GM15510 (cell line): Measurements from ENCODE around the gene SSC4D.

Experiments used
- POLR2A ChIP-seq: IDR thresholded peaks from 3 replicates; pipeline ENCODE4 v1.6.1; 2011; ENCODE audit warnings: borderline replicate concordance; ENCODE audit not compliant: insufficient read length; ENCODE audit errors: extremely low read depth

SSC4D gene

GRCh38 chr7:76380623-76380966, 28.9 kb downstream of the SSC4D start:
- no peak for TF ChIP-seq POLR2A

DNA sequence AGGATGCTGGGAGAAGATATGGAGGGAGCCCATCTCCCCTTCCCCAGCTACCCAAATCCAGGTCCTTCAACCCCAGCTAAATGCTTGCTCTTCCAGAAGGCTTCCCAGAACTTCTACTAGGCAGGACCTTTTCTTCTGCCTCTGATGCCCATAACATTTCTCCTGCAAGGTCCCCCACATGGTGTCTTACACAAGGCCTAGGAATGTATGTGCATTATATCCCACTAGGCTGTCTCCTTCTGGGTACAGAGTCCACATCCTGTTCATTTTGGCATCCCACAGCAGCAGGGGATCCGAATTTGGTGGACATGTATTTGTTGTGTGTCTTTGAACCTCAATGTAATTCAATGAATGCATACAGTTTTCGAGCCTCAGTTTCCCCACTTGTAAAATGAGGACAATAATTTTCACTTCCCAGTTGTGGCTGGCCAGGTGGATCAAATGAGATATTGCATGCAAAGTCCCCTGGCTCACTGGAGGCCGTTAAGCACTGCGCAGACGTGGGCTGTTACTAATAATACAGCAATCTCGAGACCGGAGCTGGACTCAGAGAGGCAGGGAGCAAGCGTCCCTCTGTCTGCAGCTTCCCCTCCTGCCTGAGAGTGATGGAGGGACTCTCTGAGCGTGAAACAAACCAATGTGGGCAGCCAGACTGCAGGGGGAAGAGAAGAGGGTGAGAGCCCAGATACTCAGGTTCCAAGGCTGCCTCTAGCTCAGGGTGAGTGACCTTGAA, 32.1 kb downstream of the SSC4D start:
- TF ChIP-seq POLR2A = no peak

GRCh38 chr7:76375251-76375650, 34.2 kb downstream of the SSC4D start:
- TF ChIP-seq POLR2A = no peak

- no peak for TF ChIP-seq POLR2A
These were observed 36.3 kb downstream of the SSC4D start for GRCh38 chr7:76372984-76373833.

DNA sequence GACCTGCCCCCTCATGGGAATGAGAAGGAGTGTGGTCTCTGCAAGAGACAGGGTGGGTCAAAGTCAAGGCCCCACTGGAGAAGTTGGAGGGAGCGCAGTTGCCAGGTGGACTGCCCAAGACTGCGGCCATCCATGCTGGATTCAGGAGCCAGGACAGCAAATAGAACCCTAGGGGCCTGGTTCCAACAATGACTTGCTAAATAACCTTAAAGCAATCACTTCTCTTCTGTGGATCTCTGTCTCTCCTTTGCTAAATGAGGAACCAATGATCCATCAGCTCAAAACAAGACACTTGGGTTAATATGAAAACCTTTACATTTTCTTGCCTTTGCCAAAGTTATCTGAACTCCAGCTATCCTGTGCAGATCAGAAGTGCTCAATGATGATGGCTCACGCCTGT, 38.1 kb downstream of the SSC4D start:
- no peak for TF ChIP-seq POLR2A

DNA sequence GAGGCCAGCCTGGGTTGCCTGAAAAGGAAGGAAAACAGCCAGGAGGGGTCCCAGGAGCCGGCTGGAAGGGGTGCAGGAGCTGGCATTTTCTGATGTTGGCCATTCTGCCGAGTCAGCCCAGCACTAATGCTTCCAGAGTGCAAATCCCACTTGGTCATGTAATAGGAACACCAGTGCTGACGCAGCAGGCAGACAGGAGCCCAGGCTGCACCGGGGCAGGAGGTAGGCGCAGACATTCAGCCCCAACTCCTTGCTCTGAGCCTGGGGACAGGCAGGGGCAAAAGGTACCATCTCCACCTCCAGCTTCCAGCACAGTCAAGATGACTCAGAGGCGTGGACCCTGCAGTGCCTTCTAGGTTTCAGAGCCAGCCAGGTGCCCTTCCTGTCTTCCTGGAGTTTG, 40.5 kb downstream of the SSC4D start:
- TF ChIP-seq POLR2A = no peak

GRCh38 chr7:76368190-76368589, 41.3 kb downstream of the SSC4D start:
- TF ChIP-seq POLR2A = no peak

DNA sequence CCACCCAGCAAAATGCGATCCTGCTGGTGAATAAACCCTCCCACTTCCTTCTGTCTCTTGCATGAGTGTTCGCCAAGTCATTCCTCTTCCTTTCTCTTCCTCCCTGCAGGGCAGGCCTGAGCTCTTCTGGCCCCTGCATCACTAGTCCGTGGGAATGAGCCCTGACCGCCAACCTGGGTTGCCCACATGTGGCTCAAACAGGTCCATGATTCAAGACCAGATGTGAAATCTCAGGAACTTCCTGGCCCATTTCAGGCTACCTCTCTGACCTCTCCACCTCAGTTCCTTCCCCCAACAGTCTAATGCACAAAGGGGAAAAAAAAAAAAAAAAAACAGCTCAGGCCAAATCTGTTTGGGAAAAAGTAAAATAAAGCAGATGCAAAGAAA, 45.3 kb downstream of the SSC4D start:
- no peak for TF ChIP-seq POLR2A

DNA sequence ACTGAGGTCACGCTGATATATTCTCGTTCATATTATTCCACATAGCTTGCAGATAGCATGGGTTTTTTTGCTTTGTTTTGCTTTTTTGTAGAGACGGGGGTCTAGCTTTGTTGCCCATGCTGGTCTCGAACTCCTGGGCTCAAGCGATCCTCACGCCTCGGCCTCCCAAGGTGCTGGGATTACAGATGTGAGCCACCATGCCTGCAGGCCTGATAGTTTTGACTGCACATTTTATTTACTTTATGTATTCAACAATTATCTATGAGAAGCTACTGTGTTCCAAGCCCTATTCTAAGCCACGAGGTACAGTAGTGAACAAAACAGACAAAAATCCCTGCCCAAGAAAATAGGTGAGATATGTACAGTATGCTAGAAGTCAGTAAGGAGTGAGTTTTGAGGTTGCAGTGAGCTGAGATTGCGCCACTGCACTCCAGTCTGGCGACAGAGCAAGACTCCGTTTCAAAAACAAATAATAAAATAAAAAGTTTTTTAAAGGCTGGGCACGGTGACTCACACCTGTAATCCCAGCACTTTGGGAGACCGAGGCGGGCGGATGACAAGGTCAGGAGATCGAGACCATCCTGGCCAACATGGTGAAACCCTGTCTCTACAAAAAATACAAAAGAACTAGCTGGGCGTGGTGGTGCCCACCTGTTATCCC, 49.4 kb downstream of the SSC4D start:
- no peak for TF ChIP-seq POLR2A

- TF ChIP-seq POLR2A = peak; percentile 43
These were observed 50.2 kb downstream of the SSC4D start for GRCh38 chr7:76359111-76359977.

GRCh38 chr7:76358481-76359110, 50.9 kb downstream of the SSC4D start, which contains the start of gene YWHAG:
Gene YWHAG (minus strand): TSS chr7:76358991. CDS start chr7:76358808, 183 bp downstream.
- peak; percentile 99 for TF ChIP-seq POLR2A

DNA sequence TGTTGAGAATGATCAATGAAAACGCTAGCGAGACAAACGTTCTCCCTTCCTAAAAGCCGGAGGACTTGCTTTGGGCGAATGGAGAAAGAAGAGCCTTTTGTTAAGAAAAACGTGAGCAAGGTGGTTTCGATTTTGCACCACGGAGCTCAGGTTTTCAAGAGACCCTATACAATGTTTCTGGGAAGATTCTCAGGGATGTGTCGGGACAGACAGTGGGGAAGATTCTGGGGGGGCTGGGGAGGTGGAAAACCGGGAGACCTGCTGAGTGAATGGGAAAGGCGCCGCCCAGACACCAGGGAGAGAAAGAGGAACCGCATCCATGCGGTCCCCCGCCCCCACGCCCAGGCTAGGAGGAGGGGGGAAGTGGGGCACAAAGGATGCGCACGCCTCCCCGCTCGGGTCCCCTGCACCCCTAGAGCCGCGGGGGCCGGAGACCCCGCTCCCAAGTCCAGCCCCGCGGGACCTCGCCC, 51.5 kb downstream of the SSC4D start:
- TF ChIP-seq POLR2A = no peak

GRCh38 chr7:76357475-76358010, 52.0 kb downstream of the SSC4D start:
- TF ChIP-seq POLR2A = no peak

DNA sequence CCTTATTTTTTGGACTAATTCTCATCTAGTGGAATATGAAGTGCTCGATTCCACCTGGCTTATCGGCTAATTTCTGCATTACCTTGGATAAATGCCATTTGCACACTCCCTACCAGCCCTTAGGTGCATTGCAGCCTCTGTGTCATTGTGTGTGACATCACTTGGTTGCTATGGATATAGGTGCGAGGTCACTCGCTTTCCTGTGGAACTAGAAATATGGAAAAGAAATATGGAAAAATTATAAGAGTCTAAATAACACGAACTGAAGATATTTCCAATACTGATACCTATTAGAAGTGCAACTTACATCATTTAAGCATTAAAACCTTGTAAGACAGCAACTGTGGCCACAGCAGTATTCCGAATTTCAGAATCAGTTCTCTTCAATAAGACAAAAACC, 52.7 kb downstream of the SSC4D start:
- TF ChIP-seq POLR2A = no peak
